Neural cell (in vitro differentiated cells): Measurements from ENCODE around the gene DCBLD2.

Experiments
- CTCF ChIP-seq: fragments of 450-650 bp; IDR thresholded peaks from 2 replicates; pipeline ENCODE4 v1.5.1; 2014; ENCODE audit warnings: antibody characterized with exemption, mild to moderate bottlenecking, moderate library complexity; ENCODE audit not compliant: poor library complexity, severe bottlenecking
- TAF1 ChIP-seq: IDR thresholded peaks from 2 replicates; pipeline ENCODE4 v1.6.1; 2012; ENCODE audit warnings: low read depth
- TF ChIP-seq, protein P1 (sequence below): IDR thresholded peaks from 2 replicates; pipeline ENCODE4 v1.6.1; 2012; ENCODE audit warnings: borderline replicate concordance

DNA sequence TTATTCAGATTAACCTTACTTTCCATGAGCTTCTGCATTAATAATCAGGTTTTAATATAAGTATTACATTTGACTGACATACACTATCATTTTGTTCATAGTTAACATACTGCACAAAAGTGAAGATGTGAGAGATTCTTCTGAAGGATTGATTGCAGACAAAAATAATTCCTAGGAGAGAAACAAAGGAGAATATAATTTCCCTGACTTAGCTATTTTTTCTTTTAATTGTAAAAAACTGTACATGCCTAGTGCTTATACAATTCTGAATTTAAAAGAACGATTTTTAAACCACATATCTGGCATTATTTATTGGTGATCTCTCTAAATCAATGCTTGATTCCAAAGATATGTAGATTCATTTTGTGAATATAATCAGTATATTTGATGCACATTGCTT, 11.0 kb upstream of the DCBLD2 start:
- TF ChIP-seq CTCF: no peak
- TF ChIP-seq, protein P1, sequence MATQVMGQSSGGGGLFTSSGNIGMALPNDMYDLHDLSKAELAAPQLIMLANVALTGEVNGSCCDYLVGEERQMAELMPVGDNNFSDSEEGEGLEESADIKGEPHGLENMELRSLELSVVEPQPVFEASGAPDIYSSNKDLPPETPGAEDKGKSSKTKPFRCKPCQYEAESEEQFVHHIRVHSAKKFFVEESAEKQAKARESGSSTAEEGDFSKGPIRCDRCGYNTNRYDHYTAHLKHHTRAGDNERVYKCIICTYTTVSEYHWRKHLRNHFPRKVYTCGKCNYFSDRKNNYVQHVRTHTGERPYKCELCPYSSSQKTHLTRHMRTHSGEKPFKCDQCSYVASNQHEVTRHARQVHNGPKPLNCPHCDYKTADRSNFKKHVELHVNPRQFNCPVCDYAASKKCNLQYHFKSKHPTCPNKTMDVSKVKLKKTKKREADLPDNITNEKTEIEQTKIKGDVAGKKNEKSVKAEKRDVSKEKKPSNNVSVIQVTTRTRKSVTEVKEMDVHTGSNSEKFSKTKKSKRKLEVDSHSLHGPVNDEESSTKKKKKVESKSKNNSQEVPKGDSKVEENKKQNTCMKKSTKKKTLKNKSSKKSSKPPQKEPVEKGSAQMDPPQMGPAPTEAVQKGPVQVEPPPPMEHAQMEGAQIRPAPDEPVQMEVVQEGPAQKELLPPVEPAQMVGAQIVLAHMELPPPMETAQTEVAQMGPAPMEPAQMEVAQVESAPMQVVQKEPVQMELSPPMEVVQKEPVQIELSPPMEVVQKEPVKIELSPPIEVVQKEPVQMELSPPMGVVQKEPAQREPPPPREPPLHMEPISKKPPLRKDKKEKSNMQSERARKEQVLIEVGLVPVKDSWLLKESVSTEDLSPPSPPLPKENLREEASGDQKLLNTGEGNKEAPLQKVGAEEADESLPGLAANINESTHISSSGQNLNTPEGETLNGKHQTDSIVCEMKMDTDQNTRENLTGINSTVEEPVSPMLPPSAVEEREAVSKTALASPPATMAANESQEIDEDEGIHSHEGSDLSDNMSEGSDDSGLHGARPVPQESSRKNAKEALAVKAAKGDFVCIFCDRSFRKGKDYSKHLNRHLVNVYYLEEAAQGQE: no peak
- TF ChIP-seq TAF1: no peak
